NCI-H2227 (cell line): ENCODE data around the gene CALML3.

Experiments used
- DNase-seq: peaks from one replicate; lab custom pipeline; 2025; ENCODE audit not compliant: unreplicated experiment; lab: John Stamatoyannopoulos, UW

The CALML3 gene

DNA sequence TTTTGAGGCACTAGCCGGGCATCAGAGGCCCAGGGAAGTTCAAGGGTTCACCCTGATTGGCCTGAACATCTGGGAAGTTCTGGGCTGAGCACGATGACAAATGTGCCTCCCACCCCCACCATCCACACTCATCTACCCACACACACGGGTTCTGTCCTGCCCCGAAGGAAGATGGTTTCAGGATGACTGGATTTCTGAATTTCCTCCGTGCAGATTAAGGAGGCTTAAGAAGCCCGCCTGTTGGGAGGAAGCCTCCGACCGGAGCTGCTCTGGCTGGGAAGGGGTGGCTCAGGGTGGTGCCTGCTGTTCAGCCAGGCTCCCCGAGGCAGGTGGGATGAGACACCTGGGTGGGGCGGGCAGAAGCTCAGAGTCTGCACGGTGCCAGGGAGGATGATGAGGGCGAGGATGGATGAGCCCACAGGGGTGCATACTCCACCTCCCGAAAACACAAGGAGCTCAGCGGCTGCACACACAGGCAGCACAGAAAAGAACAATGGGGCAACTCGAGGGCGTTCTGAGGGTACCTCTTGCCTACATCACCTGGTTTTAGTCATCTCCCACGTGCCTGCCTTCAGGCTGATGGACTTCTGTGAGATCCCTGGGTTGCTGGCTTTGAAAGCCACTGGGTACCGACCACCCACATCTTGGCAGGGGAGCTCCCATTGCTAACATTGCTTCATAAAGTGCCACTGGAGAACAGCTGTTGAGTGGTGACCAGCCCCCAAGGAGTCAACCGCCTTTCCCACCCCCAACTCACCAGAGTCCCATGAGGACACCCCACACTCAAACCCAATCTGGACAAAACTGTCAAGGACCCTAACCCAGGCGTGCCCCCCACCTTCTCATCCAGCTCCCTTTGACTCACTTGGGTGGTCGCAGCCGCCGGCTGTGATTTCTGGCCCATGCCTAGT lies 41.2 kb downstream of the CALML3 start:
- DNase-seq = no peak

DNA sequence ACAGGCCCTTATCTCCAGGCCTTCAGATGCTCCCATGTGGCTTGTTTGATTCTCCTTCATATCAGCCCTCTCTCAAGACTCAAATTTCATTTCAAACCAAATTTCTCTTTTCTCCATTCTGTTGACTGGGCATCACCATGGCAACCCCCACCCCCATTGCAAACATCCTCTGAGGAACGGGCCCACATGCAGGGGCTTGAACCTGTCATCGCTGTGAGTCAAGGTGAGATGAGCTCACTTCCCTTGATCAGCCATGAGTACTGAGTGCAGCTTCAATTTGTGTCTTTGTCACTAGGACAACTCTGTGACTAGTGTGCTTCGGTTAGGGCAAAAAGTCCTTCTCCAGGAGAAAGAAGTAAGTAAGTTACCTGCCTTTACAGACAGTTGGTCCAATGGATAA lies 41.9 kb downstream of the CALML3 start:
- DNase-seq = no peak

- no peak for DNase-seq
Measured at GRCh38 chr10:5567477-5567876, 42.7 kb downstream of the CALML3 start.

DNA sequence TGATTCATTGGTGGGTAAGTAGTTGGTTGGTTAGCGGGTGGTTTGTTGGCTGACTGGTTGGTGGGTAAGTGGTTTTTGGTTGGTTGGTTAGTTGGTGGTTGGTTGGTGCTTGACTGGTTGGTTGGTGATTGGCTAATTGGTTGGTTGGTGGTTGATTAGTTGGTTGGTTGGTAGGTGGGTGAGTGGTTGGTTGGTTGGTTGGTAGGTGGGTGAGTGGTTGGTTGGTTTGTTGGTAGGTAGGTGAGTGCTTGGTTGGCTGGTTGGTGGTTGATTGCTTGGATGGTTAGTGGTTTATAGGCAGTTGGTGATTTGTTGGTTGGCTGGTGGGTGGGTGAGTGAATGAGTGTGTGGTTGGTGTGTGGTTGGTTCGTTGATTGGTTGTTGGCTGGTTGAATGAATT lies 44.2 kb downstream of the CALML3 start:
- no peak for DNase-seq

DNA sequence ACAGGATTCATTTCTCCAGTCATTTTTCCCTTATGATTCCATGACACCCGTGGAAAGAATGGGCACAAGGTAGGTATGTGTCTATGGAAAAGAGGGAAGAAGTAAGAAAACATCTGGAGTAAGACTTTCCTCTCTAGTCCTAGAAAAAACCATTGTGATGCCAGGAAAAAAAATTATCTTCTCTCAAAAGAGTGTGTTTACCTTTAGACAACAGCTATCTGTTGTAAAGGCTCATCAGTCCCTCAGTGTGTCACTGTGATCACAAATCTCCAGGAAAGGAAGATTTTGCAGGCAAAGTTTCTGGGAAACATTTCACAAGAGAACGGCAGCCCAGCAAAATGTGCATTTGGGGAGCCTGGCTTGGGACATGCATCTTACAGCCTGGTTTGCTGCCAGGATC lies 44.8 kb downstream of the CALML3 start:
- DNase-seq = no peak

GRCh38 chr10:5570007-5570655 lies 45.4 kb downstream of the CALML3 start:
- DNase-seq = no peak

- DNase-seq = no peak
Measured at GRCh38 chr10:5570979-5571810, 46.4 kb downstream of the CALML3 start.

DNA sequence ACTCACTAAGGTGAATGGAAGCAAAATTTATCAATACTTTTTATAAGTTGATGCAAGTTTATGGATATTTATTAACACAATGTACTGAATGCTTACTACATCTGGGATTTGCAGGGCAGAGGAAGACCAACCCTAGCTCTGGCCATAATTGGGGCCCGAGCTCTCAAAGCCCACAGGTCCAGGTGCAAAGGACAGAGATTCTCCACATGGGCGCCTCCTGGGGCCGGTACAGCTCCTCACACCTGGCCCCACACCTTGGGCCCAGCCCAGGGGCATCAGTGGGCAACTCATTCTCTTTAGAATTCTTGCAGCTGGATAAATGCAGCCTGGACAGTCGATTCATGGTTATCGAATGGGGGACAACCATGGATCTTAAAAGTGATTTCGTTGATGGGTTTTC lies 47.1 kb downstream of the CALML3 start:
- DNase-seq = no peak

GRCh38 chr10:5573319-5573950 lies 48.7 kb downstream of the CALML3 start:
- no peak for DNase-seq

- DNase-seq = no peak
Measured at GRCh38 chr10:5573968-5574641, 49.3 kb downstream of the CALML3 start.

DNA sequence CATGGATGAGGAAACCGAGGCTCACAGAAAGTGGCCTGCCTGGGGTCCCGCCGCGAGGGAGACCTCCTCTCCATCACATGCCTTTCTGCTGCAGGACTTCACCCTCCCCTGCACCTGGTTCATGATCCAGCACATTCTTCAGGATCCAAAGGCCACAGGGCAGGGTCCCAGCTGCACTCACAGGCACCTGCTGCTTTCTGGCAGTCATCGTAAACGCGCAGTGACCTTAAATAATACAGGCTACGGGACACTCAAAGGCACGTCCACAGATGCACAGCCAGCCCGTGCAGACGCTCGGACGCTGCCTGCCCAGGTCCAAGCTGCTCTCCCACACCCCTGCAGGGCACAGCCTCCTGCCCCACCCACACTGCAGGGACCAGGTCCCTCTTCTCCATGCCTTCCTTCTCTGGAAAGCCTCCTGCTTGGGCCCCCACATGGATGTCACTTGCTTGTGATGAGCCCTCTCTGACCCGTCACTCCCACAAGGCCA lies 49.9 kb downstream of the CALML3 start:
- no peak for DNase-seq

GRCh38 chr10:5575144-5575481 lies 50.4 kb downstream of the CALML3 start:
- DNase-seq = no peak

GRCh38 chr10:5575482-5576153 lies 50.9 kb downstream of the CALML3 start:
- DNase-seq = no peak

DNA sequence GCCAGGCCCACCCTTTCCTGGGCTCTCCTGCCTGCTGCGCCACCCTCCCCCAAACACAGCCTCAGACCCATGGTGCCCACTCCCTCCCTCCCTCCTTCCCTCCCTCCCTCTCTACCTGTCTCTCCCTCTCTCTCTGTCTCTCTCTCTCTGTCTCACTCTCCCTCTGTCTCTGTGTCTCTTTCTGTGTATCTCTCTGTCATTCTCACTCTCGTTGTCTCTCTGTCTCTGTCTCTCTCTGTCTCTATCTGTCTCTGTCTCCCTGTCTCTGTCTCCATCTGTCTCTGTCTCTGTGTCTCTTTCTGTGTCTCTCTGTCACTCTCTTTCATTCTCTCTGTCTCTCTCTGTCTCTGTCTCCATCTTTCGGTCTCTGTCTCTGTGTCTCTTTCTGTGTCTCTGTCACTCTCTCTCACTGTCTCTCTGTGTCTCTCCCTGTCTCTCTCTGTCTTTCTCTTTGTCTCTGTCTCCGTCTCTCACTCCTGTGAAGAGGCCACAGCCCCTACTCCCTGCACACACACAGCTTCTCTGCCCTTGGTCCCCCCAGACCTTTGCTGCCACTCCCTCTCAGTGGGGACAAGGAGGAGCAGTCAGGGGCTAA lies 51.5 kb downstream of the CALML3 start:
- DNase-seq = no peak
